NCI-H748 (cell line): Measurements from ENCODE around the gene HOXC11.

Source experiments
- DNase-seq: peaks from one replicate; lab custom pipeline; 2025; ENCODE audit not compliant: unreplicated experiment; lab: John Stamatoyannopoulos, UW

The HOXC11 gene

GRCh38 chr12:53972722-53973235, at the start of gene HOXC11:
Gene HOXC11 (plus strand): TSS chr12:53973126. CDS start chr12:53973242, 116 bp downstream.
- no peak for DNase-seq

- DNase-seq, result no peak
Measured at GRCh38 chr12:53924521-53925405, 48.2 kb upstream of the HOXC11 start.

DNA sequence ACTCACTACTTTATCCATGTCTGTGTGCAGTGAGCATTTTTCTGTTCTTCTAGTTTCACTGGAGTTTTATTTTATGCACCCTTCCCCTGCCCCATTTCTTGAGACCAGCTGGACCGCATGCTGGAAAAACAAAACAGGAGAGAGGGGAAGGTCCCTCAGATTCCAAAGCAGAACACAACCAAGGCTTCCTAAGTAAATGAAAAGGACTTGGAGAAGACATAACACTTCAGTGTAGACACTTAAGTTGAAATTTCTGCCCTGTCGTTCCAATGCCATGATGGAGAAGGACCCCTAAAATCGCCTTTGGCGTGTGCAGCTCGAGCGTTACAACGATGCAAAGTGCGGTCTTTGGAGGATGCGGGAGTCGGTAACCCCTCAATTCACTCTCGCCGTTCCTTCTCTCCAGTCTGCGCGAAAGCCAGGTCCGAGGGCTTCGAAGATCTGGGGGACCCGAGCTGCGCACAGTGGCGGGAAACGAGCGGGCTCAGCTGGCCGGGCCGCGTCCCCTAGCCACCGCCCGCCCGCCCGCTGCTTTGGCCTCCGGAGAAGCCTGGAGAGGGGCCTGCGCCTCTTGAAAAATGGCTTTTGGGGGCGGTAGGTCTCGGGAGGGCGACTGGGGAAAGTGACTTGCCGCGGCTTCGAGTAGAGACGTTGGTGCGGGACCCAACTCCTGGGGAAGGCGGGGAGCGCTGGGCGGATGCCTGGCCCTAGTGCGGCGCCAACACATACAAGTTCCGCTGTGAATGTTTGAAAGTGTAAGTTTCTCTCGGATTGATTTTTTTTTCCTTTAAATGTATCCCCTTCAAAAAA, 45.5 kb upstream of the HOXC11 start:
- no peak for DNase-seq

DNA sequence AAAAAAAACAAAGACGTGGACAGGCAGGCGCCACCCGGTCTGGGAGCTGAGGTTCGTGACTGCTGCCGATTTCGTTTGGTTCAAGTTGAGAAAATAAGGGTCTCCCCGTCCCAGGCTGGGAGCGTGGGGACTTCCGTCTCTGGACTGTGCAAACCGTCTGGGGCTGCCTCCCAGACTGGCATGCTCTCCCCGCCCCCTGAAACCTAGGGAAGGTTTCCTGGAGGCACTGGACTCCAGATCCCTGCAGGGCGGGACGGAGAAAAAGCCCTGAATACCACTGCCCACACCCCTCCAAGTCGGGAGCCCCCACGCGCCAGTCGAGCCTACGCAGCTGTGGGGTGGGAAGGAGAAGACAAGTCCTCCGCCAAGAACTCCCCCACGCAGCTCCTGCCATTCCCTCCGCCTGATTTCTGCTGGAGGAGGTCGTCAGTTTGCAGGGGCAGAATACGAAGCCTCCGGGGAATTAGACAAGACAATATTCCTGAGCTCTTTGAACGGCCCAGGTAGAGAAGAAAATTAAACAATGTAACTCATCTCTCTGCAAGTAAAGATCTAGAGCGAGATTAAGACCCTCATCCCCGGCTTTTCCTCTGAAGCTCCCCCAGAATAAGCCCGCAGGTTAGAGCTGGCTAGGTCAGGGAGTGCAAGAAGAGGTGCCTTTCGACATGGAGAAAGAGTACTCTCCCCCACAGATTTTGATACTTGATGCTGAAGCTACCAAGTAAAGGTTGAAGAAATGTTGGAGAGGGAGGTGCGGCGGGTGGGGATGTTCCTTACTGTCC, 44.7 kb upstream of the HOXC11 start:
- DNase-seq, result peak; percentile 29

DNA sequence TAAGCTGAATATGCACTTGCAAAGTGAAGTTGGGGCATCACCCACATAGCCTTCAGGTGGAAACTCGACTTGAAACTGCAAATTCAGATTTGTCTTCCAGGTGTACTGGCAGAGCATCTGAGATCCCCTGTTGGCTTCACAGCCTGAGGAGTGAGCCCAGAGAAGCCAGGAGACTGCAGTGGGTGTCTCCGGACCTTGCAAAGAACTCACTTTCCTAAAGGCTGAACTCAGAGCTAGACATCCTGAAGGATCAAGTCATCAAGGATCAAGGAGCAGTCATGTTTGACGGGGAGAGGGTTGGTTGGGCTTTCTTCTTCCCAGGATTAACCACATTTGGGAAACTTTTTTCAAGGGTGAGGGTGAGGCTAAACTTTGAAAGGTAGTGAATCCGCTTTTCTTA, 43.4 kb upstream of the HOXC11 start:
- no peak for DNase-seq

DNA sequence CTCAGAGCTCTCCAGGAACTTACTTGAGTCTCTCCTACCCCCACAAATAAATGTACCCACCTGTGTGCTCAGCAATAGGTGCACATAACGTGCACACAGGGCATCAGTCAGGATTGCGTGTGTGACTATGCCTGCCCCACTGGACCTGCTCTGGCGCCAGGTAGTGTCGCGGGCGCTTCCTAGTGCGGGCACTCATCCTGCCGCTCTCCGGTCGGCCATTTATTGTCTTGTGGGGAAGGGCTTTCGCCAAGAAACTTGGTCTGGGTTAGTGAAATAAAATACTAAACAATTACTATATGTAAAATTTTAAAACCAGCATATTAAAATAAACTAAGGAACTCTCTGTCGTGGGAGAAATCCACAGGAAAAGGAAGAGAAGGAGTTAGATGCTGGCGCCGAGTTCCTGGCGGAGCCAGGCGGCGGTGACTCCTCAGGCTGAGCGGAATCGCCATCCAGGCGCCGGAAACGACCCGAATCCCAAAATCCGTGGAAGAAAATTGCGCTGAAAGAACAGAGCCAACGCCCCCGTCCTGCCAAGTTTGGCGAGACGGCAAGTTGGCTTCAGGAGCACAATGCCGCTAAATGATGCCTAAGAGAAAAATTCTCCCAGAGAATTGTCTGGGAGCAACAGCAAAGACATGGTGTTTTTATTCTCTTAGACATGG, 42.2 kb upstream of the HOXC11 start:
- peak; percentile 22 for DNase-seq

DNA sequence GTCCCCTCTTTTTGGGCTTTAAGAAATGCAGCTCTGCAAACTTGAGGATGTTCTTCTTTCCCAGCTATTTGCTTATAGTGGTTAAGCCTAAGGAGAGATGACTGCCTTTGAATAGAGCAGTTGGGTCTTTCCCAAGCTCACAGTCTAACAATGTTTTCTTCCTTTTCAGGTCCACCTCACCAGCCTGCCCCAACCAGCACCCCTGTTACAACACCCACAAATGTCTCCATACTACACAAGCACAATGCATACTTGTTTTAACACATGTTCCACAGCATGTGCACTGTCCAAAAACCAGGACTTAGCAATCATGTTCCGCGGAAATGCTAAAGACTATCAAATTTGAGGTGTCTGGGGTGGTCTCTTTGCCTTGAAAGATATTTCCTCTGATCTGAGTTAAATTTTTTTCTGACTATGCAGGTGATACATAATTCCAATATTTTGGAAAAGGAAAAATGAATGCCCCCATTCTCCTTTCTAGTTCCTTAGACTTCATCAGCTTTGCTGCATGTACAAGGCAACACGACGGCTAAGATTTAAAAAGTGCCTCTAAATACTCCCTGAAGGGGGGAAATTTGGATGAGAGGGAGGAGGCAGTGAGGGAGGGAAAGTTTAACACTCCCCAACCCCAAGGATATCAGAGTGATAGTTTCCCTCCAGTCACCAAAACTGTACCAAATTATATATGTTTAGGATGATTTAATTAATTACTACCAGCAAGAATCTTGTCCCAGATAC, 40.9 kb upstream of the HOXC11 start:
- no peak for DNase-seq

DNA sequence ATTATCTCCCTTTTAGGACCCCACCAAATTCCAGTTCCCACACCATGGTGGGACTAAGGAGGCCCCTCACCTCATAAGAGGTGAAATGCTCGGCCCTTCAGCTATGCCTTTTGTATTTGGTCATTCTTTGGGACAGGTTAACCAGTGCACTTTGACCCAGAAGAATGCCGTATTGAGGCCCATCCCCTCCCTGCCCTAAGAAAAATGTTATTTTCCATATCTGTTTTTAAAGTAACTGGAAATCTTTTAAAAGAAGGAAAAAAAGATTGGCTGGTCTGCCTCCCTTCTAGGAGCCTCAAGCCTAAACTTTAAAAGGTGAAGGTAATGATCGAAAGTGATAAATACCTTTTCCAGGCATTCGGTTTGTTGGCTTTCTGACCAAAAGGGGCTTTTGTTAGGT, 40.0 kb upstream of the HOXC11 start:
- DNase-seq, result no peak

DNA sequence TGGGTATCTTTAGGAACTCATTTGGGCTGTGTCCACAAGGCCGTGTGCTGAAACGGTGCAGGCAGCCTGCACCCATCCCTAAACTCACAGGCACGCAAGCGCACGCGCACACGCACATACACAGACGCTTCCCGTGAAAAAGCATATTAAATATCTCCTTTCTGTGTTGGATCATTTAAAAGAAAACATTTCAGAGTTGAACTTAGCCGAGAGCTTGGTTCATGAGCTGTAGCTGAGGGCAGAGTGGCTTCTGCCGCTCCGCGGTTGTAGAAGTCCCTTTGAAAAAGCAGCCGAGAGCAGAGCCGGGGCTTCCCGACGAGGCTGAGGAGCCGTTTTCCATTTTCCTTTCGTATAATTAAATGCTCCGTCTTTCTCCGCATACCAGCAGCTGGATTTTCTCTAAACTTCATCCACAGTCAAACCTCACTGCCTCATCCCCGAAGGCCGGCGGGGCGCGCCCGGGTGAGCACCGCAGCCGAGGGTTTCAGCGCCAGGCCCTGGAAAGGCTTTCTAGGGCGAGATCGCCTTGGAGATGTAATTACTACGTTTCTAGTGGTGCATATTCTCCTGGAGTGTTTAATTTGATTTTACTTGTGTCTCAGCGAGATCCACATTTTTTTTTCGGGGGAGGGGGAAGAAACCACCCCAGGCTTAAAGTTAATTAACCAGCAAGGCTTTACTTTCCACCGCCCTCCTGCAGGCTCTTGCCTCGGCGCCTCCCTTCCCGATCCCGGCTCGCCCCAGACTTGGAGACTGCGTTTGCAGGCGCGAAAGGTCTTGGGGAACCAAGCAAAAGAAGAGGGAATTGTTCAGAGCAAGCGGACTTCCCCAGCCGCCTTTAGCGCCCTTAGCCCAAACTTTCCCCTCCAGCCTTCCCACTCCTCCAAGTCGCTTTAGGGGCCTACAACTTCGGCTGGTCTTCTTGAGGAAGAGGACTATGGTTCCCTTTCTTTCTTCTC, 37.3 kb upstream of the HOXC11 start:
- DNase-seq, result no peak

GRCh38 chr12:53937099-53937498, 35.8 kb upstream of the HOXC11 start:
- DNase-seq, result no peak

DNA sequence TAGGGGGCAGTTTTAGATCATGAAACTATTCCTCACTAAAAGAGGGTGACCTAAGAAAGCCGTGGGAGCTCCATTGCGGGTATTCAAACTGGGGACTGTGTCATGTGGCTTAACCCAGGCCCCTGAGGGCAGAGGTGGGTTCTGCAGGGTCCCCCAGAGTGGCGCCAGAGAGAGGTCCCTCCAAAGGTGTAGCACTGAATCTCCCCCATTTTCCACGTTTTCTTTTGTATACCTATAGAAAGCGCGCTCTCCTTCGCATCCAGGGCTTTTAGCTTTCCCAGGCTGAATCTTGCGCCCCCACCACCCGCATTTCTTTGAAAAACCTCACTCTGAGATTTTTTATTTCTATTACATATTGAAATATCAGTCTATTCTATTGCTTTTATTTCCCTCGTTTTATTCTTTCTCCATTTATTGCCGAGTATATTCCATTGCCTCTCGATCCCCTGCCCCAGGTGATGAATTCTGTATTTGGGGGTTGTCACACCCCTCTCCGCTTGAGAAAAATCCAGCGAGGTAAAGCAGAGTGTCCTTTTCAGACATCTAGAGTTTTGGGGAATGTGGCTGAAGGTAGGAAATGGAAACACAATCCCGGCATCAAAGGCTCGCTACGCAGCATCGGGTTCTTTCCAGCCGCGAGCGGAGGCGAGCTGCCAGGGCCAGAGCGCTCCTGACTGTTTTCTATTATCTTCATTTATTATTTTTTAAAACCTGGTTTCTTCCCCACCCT, 35.2 kb upstream of the HOXC11 start:
- DNase-seq, result no peak

DNA sequence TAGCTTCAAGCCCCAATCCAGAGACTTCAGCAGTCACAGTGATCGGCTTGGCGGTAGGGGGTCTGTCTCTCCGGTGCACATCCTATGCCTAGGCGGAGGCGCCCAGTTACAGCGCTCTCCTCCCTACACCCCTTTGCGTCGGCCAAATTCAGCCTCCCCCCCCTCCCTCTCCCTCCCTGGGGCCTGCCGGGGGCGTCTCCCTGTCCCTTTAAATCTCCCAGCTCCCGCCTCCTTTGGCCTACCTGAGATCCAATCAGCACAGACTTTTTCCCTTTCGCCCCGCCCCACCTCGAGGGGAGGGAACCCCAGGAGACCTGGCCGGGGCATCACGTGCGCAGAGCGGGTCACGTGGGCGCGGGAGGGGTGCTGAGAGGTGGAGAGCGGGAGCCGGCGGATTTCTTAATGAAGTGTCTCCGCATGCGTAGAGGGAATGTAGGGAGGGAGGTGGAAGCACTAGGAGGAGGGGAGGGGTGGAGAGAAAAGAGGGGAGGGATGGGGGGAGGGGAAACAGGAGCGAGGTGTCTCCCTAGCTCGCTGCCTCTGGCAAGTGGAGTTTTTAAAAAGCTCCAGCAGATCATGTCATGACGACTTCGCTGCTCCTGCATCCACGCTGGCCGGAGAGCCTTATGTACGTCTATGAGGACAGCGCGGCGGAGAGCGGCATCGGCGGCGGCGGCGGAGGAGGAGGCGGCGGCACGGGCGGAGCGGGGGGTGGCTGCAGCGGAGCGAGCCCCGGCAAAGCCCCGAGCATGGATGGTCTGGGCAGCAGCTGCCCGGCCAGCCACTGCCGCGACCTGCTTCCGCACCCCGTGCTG, 34.4 kb upstream of the HOXC11 start, which contains the start of gene HOXC13:
Gene HOXC13, plus strand, starts transcription at position 506 of the 815 bp plus-strand sequence. Its CDS starts 76 bp downstream, at position 582.
- DNase-seq, result peak; percentile 99

DNA sequence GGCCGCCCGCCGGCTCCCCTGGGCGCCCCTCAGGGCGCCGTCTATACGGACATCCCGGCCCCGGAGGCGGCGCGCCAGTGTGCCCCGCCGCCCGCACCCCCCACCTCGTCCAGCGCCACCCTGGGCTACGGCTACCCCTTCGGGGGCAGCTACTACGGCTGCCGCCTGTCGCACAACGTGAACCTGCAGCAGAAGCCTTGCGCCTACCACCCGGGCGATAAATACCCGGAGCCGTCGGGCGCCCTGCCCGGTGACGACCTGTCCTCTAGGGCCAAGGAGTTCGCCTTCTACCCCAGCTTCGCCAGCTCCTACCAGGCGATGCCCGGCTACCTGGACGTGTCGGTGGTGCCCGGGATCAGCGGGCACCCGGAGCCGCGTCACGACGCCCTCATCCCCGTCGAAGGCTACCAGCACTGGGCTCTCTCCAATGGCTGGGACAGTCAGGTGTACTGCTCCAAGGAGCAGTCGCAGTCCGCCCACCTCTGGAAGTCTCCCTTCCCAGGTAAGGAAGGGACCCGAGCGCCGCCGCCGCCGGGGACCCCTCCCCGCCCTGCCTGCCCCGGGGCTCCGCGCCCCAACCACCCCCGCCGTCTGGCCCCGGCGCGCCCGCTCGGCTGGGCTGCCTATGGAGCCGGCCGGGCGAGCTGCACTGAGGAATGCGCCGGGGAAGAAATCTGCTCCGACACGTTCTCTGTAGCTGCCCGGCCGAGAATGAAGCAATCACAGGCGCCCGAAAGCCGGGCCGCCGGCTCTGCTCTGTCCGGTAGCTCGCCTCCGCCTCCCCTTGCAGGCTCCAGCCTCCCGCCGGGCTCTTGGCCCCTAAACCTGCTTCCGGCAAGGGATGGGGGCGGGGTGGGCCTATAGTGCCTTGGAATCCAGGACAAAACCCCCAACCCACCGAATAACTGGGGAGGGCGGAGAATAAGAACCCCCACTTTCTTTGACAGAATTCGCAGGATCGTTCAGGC, 33.5 kb upstream of the HOXC11 start:
- peak; percentile 56 for DNase-seq

GRCh38 chr12:53940443-53941014, 32.4 kb upstream of the HOXC11 start:
- DNase-seq, result no peak

DNA sequence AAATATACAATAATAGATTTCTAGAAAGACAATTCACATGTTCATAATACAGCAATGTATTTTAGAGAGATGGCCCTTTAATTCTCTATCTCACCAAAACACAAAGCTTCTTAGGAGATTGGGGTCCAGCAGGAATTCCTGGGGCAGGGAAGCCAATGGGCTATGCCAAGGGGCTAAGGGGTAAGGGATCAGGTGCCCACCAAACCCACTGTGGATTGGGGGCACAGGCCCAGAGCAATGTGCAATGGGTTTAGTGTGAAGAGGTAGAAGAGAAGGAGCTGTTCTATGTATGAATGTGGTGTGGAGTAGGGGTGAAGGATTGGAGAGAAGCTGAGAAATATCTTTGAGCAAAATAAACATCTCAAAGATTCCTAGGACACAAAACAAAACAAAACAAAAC, 31.7 kb upstream of the HOXC11 start:
- DNase-seq, result no peak

GRCh38 chr12:53941750-53942149, 31.2 kb upstream of the HOXC11 start:
- no peak for DNase-seq
